ENCODE data around the gene MRTFA.

The MRTFA gene

GRCh38 chr22:40648386-40648785, 11.9 kb upstream of the MRTFA start:
- Mint-ChIP-seq H3K36me3 (ENCODE audit: low read depth) (no peaks in the 10 kb centered on the region), H3K4me3 (no peak overlapping the region), H3K27ac (no peak overlapping the region), H3K27me3 (ENCODE audit: low read depth) (no peaks in the 10 kb centered on the region), H3K4me1 (ENCODE audit: low read depth) (peaks cover 20% of the 10 kb centered on the region), H3K9me3 (no peaks in the 10 kb centered on the region)

GRCh38 chr22:40645579-40646197, 9.2 kb upstream of the MRTFA start:
- Mint-ChIP-seq H3K27me3 (ENCODE audit: low read depth) (no peaks in the 10 kb centered on the region), H3K4me3 (no peak overlapping the region), H3K36me3 (ENCODE audit: low read depth) (no peaks in the 10 kb centered on the region), H3K27ac (no peak overlapping the region), H3K4me1 (ENCODE audit: low read depth) (peaks cover 11% of the 10 kb centered on the region), H3K9me3 (no peaks in the 10 kb centered on the region)

GRCh38 chr22:40642316-40642715, 5.8 kb upstream of the MRTFA start:
- no peaks in the 10 kb centered on the region for H3K9me3 Mint-ChIP-seq
- H3K27me3 Mint-ChIP-seq (ENCODE audit: low read depth), result no peaks in the 10 kb centered on the region
- H3K4me3 Mint-ChIP-seq, result no peak overlapping the region
- H3K27ac Mint-ChIP-seq, result no peak overlapping the region
- H3K36me3 Mint-ChIP-seq (ENCODE audit: low read depth), result no peaks in the 10 kb centered on the region
- peaks cover 7% of the 10 kb centered on the region for H3K4me1 Mint-ChIP-seq (ENCODE audit: low read depth)

DNA sequence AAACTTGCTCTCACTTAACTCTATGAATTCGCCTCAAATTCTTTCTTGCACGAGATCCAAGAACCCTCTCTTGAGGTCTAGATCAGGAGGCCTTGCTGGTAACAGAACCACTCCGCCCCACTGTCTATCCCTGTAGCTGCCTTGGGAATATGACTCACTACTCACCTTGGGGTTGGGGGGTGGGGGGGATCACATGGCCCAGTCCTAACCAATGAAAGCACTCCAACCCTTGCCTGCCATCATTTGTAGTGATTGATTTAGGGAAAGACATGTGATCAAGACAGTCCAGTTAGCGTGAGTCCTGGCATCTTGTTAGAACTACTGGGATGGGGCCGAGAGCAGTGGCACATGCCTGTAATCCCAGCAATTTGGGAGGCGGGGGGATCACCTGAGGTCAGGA, 4.8 kb upstream of the MRTFA start:
- H3K27me3 Mint-ChIP-seq (ENCODE audit: low read depth), result no peaks in the 10 kb centered on the region
- H3K9me3 Mint-ChIP-seq, result no peaks in the 10 kb centered on the region
- H3K4me3 Mint-ChIP-seq, result no peak overlapping the region
- no peaks in the 10 kb centered on the region for H3K36me3 Mint-ChIP-seq (ENCODE audit: low read depth)
- peaks cover 7% of the 10 kb centered on the region for H3K4me1 Mint-ChIP-seq (ENCODE audit: low read depth)
- H3K27ac Mint-ChIP-seq, result no peak overlapping the region

DNA sequence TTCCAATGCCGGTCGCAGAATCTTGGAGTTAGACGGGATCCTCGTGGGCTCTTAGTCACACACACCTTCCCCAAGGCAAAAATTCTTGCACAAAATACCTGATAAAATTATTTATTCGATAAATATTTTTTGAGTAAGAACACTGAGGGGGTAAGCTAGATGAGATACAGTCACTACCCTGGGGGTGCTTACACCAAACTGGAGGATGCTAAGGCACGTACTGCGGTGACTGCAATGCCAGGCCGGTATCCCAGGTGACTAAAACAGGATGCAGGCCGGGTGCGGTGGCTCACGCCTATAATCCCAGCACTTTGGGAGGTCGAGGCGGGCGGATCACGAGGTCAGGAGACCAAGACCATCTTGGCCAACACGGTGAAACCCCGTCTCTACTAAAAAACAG, 1.7 kb upstream of the MRTFA start:
- peaks cover 19% of the 10 kb centered on the region for H3K4me1 Mint-ChIP-seq (ENCODE audit: low read depth)
- H3K27me3 Mint-ChIP-seq (ENCODE audit: low read depth), result no peaks in the 10 kb centered on the region
- peaks cover 6% of the 10 kb centered on the region for H3K36me3 Mint-ChIP-seq (ENCODE audit: low read depth)
- no peak overlapping the region for H3K27ac Mint-ChIP-seq
- H3K9me3 Mint-ChIP-seq, result no peaks in the 10 kb centered on the region
- H3K4me3 Mint-ChIP-seq, result no peak overlapping the region

- peak overlapping the region; percentile 94 for H3K27ac Mint-ChIP-seq
- H3K4me3 Mint-ChIP-seq, result peak overlapping the region; percentile 95
- H3K4me1 Mint-ChIP-seq (ENCODE audit: low read depth), result peaks cover 22% of the 10 kb centered on the region
- no peaks in the 10 kb centered on the region for H3K27me3 Mint-ChIP-seq (ENCODE audit: low read depth)
- H3K36me3 Mint-ChIP-seq (ENCODE audit: low read depth), result peaks cover 6% of the 10 kb centered on the region
- H3K9me3 Mint-ChIP-seq, result no peaks in the 10 kb centered on the region
Measured at GRCh38 chr22:40637183-40638150, 948 bp upstream of the MRTFA start.

DNA sequence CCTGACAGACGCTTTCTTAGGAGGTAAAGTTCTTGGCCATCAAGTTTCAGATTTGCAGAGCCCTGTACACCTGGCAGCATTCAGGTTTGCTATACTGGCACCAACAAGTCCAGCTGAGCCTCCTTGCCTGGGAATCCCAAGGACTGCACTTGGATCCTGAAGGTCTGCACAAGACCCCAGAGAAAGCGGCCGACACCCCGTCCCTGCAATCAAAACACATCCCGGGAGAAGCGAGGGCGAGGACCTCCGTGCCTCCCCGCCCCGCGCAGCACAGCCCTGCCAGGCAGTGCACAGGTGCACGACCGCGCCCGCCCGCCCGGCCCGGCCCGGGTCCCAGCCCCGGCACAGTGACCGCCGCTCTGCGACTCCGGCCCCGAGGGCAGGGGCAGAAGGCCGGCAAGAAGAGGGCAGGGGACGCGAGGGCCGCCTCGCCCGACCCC, 559 bp downstream of the MRTFA start:
- Mint-ChIP-seq H3K36me3 (ENCODE audit: low read depth) (peaks cover 6% of the 10 kb centered on the region), H3K4me1 (ENCODE audit: low read depth) (peaks cover 27% of the 10 kb centered on the region), H3K27me3 (ENCODE audit: low read depth) (no peaks in the 10 kb centered on the region), H3K4me3 (peak overlapping the region; percentile 90), H3K27ac (peak overlapping the region; percentile 78), H3K9me3 (no peaks in the 10 kb centered on the region)

- H3K27me3 Mint-ChIP-seq (ENCODE audit: low read depth), result no peaks in the 10 kb centered on the region
- peak overlapping the region; percentile 78 for H3K27ac Mint-ChIP-seq
- H3K4me3 Mint-ChIP-seq, result peak overlapping the region; percentile 90
- no peaks in the 10 kb centered on the region for H3K9me3 Mint-ChIP-seq
- peaks cover 27% of the 10 kb centered on the region for H3K4me1 Mint-ChIP-seq (ENCODE audit: low read depth)
- peaks cover 6% of the 10 kb centered on the region for H3K36me3 Mint-ChIP-seq (ENCODE audit: low read depth)
Measured at GRCh38 chr22:40635043-40635939, 1.2 kb downstream of the MRTFA start.

GRCh38 chr22:40634119-40634903, 2.2 kb downstream of the MRTFA start:
- no peak overlapping the region for H3K27ac Mint-ChIP-seq
- peaks cover 27% of the 10 kb centered on the region for H3K4me1 Mint-ChIP-seq (ENCODE audit: low read depth)
- peaks cover 6% of the 10 kb centered on the region for H3K36me3 Mint-ChIP-seq (ENCODE audit: low read depth)
- H3K9me3 Mint-ChIP-seq, result no peaks in the 10 kb centered on the region
- no peak overlapping the region for H3K4me3 Mint-ChIP-seq
- no peaks in the 10 kb centered on the region for H3K27me3 Mint-ChIP-seq (ENCODE audit: low read depth)

GRCh38 chr22:40633036-40633435, 3.5 kb downstream of the MRTFA start:
- no peak overlapping the region for H3K27ac Mint-ChIP-seq
- H3K27me3 Mint-ChIP-seq (ENCODE audit: low read depth), result no peaks in the 10 kb centered on the region
- H3K4me3 Mint-ChIP-seq, result no peak overlapping the region
- peaks cover 36% of the 10 kb centered on the region for H3K4me1 Mint-ChIP-seq (ENCODE audit: low read depth)
- H3K36me3 Mint-ChIP-seq (ENCODE audit: low read depth), result peaks cover 6% of the 10 kb centered on the region
- H3K9me3 Mint-ChIP-seq, result no peaks in the 10 kb centered on the region

DNA sequence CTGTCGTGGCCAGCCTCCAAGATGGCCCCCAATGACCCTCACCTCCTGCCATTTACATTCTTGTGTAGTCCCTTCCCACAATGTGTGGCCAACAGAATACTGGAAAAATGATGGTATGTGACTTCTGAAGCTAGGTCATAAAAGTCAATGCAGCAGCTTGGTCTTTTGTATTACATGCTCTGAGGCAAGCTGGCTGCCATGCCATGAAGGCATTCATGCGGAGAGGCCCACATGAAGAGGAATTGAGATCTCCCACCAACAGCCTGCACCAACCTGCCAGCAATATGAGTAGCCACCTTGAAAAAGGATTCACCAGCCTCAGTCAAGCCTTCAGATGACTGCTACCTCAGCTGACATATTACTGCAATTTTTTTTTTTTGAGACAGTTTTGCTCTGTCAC, 4.6 kb downstream of the MRTFA start:
- H3K4me1 Mint-ChIP-seq (ENCODE audit: low read depth), result peaks cover 36% of the 10 kb centered on the region
- no peak overlapping the region for H3K27ac Mint-ChIP-seq
- no peaks in the 10 kb centered on the region for H3K27me3 Mint-ChIP-seq (ENCODE audit: low read depth)
- H3K9me3 Mint-ChIP-seq, result no peaks in the 10 kb centered on the region
- H3K36me3 Mint-ChIP-seq (ENCODE audit: low read depth), result peaks cover 6% of the 10 kb centered on the region
- no peak overlapping the region for H3K4me3 Mint-ChIP-seq

GRCh38 chr22:40628354-40629042, 8.0 kb downstream of the MRTFA start:
- no peak overlapping the region for H3K27ac Mint-ChIP-seq
- H3K4me1 Mint-ChIP-seq (ENCODE audit: low read depth), result peaks cover 28% of the 10 kb centered on the region
- H3K27me3 Mint-ChIP-seq (ENCODE audit: low read depth), result no peaks in the 10 kb centered on the region
- H3K4me3 Mint-ChIP-seq, result no peak overlapping the region
- no peaks in the 10 kb centered on the region for H3K9me3 Mint-ChIP-seq
- no peaks in the 10 kb centered on the region for H3K36me3 Mint-ChIP-seq (ENCODE audit: low read depth)

DNA sequence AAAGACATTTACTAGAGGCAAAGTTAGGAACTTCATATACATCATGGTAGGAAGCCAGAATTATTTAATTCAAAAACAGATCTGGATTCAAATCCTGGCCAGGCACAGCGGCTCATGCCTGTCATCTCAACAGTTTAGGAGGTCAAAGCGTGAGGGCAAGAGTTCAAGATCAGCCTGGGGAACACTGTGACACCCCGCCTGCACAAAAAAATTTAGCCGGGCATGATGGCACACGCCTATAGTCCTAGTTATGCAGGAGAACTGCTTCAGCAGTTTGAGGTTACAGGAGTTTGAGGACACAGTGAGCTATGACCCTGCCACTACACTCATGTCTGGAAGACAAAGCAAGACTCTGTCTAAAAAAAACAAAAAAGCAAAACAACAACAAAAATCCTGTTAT, 8.9 kb downstream of the MRTFA start:
- no peaks in the 10 kb centered on the region for H3K27me3 Mint-ChIP-seq (ENCODE audit: low read depth)
- H3K27ac Mint-ChIP-seq, result no peak overlapping the region
- peaks cover 5% of the 10 kb centered on the region for H3K9me3 Mint-ChIP-seq
- H3K4me3 Mint-ChIP-seq, result no peak overlapping the region
- H3K36me3 Mint-ChIP-seq (ENCODE audit: low read depth), result peaks cover 3% of the 10 kb centered on the region
- peaks cover 25% of the 10 kb centered on the region for H3K4me1 Mint-ChIP-seq (ENCODE audit: low read depth)
